Hepatic stellate cell (primary cell): Measurements from ENCODE around the gene IDUA.
A peak's percentile ranks its signal among the peaks of the same experiment; 100 is the strongest.
"Not testable (repeated sequence)": the region's sequence is repeated elsewhere in the genome, so short reads cannot be mapped to it uniquely, and the experiment has no call there.

ENCODE experiments used
- DNase-seq: peaks from one replicate; pipeline ENCODE4 v3.0.0; 2011; ENCODE audit warnings: low spot score

IDUA gene

GRCh38 chr4:987624-988513 lies 1.0 kb downstream of the IDUA start:
- DNase-seq, result peak; percentile 74

- DNase-seq, result no peak
These were observed 2.2 kb downstream of the IDUA start for GRCh38 chr4:988726-989721.

DNA sequence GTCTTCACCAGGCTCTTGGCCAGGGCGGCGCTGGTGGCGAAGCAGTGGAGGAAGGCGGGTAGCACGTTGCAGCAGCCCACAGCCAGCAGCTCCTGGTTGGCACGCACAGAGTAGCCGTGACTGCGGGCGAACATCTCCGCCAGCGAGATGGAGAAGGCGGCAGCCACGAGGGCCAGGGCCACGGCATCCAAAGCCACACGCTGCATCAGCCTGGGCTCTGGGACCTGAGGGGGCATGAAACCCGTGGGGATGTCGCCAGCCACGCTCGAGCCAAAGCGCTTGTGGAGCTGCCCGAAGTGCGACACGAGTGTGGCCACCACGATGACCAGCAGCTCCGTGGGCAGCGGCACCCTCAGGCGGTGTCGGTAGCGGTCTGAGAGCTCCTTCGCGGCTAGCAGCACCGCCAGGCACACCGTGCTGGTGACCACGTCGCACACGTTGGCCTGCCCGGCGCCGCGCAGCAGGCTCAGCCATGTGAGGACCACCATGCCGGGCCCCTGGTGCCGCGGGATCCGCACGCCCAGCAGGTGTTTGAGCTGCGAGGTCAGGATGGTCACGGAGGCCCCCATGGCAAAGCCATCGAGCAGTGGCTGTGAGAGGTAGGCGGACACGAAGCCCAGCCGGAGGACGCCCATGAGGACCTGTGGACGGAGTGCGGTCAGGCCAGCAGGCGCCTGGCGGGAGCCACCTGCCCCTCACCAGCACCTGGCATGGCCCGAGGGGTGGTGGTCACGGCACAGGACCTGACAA lies 3.1 kb downstream of the IDUA start:
- no peak for DNase-seq

- DNase-seq, result no peak
These were observed 4.0 kb downstream of the IDUA start for GRCh38 chr4:990746-991367.

GRCh38 chr4:991451-992296 lies 4.8 kb downstream of the IDUA start:
- DNase-seq, result no peak

GRCh38 chr4:992297-993110 lies 5.7 kb downstream of the IDUA start:
- peak; percentile 74 for DNase-seq

DNA sequence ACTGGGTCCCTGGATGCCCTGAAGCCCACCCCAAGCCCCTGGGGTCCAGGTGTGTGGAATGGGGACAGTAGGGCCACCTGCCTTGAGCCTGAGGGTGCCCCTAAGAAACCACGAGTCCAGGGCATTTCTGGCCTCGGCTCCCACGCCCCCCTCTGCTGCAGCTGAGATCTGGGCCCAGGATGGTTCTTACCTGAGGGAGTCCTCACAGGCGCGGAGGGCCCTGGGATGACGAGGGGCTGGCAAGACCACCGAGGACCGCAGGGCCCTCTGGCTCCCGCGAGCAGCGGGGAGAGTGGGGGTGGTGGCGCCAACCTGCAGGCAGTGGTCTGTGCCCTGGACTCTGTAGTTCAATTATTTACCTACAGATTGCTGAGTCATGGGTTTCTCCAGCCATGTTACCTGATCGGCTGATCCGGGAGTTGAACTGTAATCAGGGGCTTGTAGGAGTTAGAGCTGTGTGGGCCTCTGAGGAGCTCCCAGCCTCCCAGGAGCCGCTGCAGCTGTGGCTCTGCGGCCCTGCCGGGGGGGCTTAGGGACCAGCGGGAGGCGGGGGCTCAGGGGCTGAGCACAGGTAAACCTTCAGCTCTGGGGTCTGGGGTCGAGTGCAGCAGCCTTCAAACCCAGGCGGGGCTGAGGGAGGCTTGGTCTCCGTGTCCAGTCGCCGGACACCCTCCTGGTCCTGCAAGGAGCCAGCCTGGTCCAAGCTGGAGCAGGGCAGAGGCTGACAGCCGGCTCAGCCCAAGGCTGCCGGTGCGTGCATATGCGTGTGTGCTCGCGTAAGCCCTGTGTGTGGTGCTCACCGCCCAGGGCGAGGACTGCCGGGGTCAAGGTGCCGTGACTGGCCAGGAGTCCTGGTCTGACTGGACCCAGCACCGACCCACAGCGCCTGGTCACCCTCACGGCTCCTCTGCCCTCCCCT lies 6.5 kb downstream of the IDUA start, which contains the start of gene SLC26A1:
Gene SLC26A1, minus strand, starts transcription at position 294 of the 919 bp plus-strand sequence. CDS start 1,701 bp downstream, outside the sequence.
- no peak for DNase-seq

- no peak for DNase-seq
These were observed 8.6 kb downstream of the IDUA start for GRCh38 chr4:995311-996026.

DNA sequence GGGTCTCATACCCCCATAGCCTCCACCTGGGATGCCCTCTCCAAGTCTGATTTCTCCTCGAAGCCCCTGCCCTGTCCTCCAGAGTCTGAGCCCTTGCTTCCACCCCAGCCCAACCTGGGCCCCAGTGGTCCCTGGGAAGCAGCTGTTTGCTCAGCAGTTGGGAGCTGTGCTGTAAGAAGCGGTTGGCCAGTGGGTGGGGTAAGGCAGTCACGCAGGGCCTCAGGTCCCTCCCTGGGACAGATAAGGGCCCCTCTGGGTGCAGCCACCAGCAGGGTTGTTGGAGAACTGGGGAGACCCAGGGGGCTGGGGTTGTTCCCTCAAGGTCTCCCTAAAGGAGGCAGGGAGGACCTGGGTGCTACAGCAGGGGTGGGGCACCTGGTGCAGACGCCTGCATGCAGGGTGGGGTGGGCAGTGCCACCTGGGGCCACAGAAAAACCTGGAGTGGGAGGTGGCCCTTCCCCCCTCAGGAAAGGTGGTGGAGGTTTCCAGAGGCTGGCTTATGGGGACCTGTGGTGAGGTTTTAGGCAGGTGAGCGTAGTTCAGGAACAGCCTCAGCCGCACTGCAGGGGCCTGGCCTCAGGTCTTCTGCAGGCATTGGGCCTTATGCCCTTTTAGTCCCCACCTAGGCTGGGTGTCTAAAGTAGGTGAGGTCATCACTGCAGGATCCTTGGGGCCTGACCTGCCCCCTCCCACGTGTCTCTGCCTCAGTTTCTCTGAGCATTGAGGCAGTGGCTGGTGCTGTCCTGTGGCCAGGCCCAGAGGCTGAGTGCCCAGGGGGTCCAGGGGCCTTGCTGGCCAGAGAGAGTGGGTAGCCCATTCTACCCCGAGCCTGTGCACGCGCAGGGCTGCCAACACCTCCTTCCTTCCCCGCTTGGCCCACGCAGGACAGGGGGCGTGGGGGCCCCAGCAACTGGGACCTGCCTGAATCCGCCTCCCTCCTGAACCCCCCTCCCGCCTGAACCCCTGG lies 9.5 kb downstream of the IDUA start:
- DNase-seq, result no peak

DNA sequence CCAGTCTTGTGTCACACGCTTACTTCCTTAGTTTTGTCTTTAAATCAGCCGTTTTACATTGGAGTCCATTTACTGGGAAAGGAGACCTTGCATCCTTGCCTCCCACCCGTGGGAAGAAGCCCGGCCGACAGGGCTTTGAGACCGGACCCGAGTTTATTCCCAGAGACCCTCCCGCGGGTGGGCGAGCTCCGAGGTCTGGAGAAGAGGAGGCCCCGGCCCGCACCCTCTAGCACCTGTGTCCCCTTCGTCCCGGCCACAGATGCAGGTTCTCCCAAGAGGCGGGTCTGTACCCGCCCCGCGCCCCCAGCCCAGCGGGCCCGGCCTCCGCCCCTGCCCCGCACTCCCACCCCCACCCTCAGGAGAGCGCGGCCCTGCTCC lies 10.1 kb downstream of the IDUA start:
- DNase-seq, result no peak

DNA sequence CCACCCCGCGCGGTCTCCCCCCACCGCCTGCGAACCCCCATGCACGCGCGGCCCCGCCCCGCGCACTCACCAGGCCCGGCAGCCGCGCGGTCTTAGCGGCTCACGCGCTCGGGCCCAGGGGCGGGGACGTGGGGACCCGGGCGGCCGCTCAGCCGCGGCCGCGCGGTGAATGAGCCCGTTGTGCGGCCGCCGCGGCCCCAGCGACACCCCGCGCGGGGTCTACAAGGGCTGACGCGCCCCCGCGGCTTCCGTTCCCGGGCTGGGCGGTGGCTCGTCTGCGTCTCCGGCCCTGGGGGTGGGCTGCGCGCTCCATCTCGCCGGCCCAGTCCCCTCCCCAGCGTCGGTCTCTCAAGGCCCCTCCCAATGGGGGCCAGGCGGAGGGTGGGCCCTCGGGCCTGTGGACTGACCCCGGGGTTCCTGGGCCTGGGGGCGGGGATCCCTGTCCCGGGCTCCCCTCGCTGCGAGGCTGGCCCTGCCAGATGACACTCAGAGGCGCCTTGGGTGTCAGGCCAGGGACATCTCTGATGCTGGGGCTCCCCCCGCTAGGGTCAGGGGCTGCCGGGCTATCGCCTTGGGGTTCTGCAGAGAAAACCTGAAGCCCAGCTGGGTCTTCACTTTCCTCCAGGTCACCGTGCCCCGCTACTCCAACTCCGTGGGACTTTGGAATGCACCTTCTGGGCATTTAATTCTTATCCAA lies 10.7 kb downstream of the IDUA start:
- DNase-seq, result peak; percentile 54

- no peak for DNase-seq
These were observed 11.3 kb downstream of the IDUA start for GRCh38 chr4:998096-998691.

DNA sequence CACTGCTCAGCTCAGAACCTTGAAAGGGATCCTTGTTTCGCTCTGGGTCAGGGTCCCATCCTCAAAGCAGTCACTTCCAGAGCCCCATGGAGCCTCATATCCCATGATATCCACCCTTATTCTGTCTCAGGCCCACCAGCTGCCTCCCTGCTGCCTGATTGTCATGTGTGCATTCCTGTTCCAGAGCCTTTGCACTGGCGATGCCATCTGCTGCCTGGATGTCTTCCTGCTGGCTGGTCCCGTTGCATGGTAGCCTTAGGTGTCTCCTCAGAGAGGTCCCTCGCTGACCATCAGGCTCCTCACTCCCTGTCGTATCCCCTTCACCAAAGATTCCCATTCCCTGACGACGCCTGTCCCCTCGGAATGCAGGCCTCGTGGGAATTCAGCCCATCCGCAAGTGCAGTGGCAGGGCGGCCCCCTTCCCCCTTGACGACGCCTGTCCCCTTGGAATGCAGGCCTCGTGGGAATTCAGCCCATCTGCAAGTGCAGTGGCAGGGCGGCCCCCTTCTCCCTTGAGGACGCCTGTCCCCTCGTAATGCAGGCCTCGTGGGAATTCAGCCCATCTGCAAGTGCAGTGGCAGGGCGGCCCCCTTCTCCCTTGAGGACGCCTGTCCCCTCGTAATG lies 12.5 kb downstream of the IDUA start:
- DNase-seq, result not testable (repeated sequence)

- DNase-seq, result no peak
These were observed 13.1 kb downstream of the IDUA start for GRCh38 chr4:999882-1000425.
